H1 (cell line): ENCODE measurements around the gene HSPBAP1. TPM values are rescaled to one million over a fixed set of nuclear protein-coding genes. Genes with fewer than 3 reads are reported as not detected.

Experiments
- CTCF ChIA-PET: fragments of 300-600 bp; sonication (Branson Sonifier 250); formaldehyde crosslinking; loops from one replicate; lab custom pipeline; 2021; ENCODE audit not compliant: partially characterized antibody; lab: Charles Lee
- POLR2A ChIA-PET: fragments of 300-600 bp; sonication (Branson Sonifier 250); formaldehyde crosslinking; loops from one replicate; lab custom pipeline; 2021; ENCODE audit warnings: inconsistent platforms; ENCODE audit not compliant: partially characterized antibody; lab: Charles Lee
- DNase-seq, 2 experiments: peaks; one replicate each; pipeline versions ENCODE4 v3.0.0 to v3.0.0-alpha.2; 2010 to 2022; ENCODE audit warnings: low spot score in 2 of 2, low read depth in 1 of 2, mixed read lengths in 1 of 2
- FAIRE-seq: peaks from 2 replicates; lab custom pipeline; 2011; peaks lifted over from hg19 to GRCh38; lab: Jason Lieb, UNC
- H2AFZ ChIP-seq: 2 replicates; pipeline ENCODE4 v1.8.1; 2012; ENCODE audit warnings: low read length, inconsistent platforms
- H2AK5ac ChIP-seq: 2 replicates; pipeline ENCODE4 v1.6.1; 2013; ENCODE audit warnings: low read depth, low read length
- H2BK120ac ChIP-seq: replicated peaks from 2 replicates; pipeline ENCODE3; 2013; ENCODE audit warnings: low read depth, low read length, inconsistent platforms
- H2BK12ac ChIP-seq: 2 replicates; pipeline ENCODE4 v1.6.1; 2013; ENCODE audit warnings: low read depth, low read length
- H2BK15ac ChIP-seq: 2 replicates; pipeline ENCODE4 v1.6.1; 2013; ENCODE audit warnings: low read length
- H2BK20ac ChIP-seq: 2 replicates; pipeline ENCODE4 v1.6.1; 2013; ENCODE audit warnings: low read length
- H2BK5ac ChIP-seq: 2 replicates; pipeline ENCODE4 v1.6.1; 2013; ENCODE audit warnings: low read depth, low read length
- H3K14ac ChIP-seq: 2 replicates; pipeline ENCODE4 v1.6.1; 2013; ENCODE audit warnings: inconsistent platforms; ENCODE audit not compliant: insufficient read length
- H3K18ac ChIP-seq: 2 replicates; pipeline ENCODE4 v1.6.1; 2013; ENCODE audit warnings: low read length; ENCODE audit errors: extremely low read depth
- H3K23ac ChIP-seq: 2 replicates; pipeline ENCODE4 v1.6.1; 2013; ENCODE audit warnings: inconsistent platforms; ENCODE audit not compliant: insufficient read length
- H3K23me2 ChIP-seq: 2 replicates; pipeline ENCODE4 v1.6.1; 2013; ENCODE audit warnings: low read depth, low read length
- H3K27ac ChIP-seq: 2 replicates; pipeline ENCODE4 v1.6.1; 2011; ENCODE audit warnings: low read depth, low read length, inconsistent platforms
- H3K27me3 ChIP-seq, 4 experiments: replicated peaks in 1 of 4; 1 replicate in 1 of 4; 2 replicates in 3 of 4; pipeline versions ENCODE4 v1.6.1 to v1.8.1; 2011 to 2013; ENCODE audit warnings: low read length in 3 of 4, mild to moderate bottlenecking in 3 of 4, inconsistent platforms in 2 of 4, mixed read lengths in 2 of 4, moderate library complexity in 1 of 4; ENCODE audit not compliant: control insufficient read depth in 3 of 4, insufficient read depth in 3 of 4; ENCODE audit errors: extremely low read depth in 1 of 4
- H3K36me3 ChIP-seq, 4 experiments: 2 replicates each; pipeline versions ENCODE4 v1.6.1 to v1.8.1; 2011 to 2013; ENCODE audit warnings: mild to moderate bottlenecking in 4 of 4, low read length in 3 of 4, moderate library complexity in 2 of 4, control low read depth in 1 of 4, inconsistent platforms in 1 of 4; ENCODE audit not compliant: insufficient read depth in 4 of 4, control insufficient read depth in 2 of 4
- H3K4ac ChIP-seq: replicated peaks from 2 replicates; pipeline ENCODE3; 2013; ENCODE audit warnings: low read length, low read depth, mixed read lengths, inconsistent platforms; ENCODE audit not compliant: insufficient read length
- H3K4me1 ChIP-seq, 4 experiments: replicated peaks in 1 of 4; 1 replicate in 1 of 4; 2 replicates in 3 of 4; pipeline versions ENCODE4 v1.6.1 to v1.8.1; 2011 to 2013; ENCODE audit warnings: low read length in 3 of 4, inconsistent platforms in 2 of 4, mixed read lengths in 1 of 4; ENCODE audit not compliant: insufficient read depth in 4 of 4, control insufficient read depth in 3 of 4
- H3K4me2 ChIP-seq, 2 experiments: 2 replicates each; pipeline versions ENCODE4 v1.6.1 to v1.8.1; 2011 to 2013; ENCODE audit warnings: low read depth in 2 of 2, low read length in 2 of 2, control low read depth in 1 of 2, inconsistent platforms in 1 of 2, mild to moderate bottlenecking in 1 of 2; ENCODE audit not compliant: insufficient read depth in 1 of 2
- H3K4me3 ChIP-seq, 4 experiments: fragments of 200-600, 300-600 bp in 1 of 4; sonication (generic), shearing (Covaris generic), sonication (Bioruptor Twin) in 1 of 4; 2 replicates each; pipeline versions ENCODE4 v1.5.1 to v1.8.1; 2011 to 2016; ENCODE audit warnings: low read length in 4 of 4, low read depth in 3 of 4, control low read depth in 2 of 4, inconsistent platforms in 2 of 4, mild to moderate bottlenecking in 2 of 4, mixed read lengths in 1 of 4, moderate library complexity in 1 of 4; ENCODE audit not compliant: insufficient read depth in 2 of 4; ENCODE audit errors: extremely low read depth in 1 of 4
- H3K56ac ChIP-seq: replicated peaks from 2 replicates; pipeline ENCODE3; 2013; ENCODE audit warnings: low read depth, mild to moderate bottlenecking, mixed read lengths, low read length, inconsistent platforms; ENCODE audit not compliant: insufficient read length
- H3K79me1 ChIP-seq: 2 replicates; pipeline ENCODE4 v1.6.1; 2013; ENCODE audit warnings: low read depth, low read length, control low read depth
- H3K79me2 ChIP-seq, 2 experiments: 2 replicates each; pipeline versions ENCODE4 v1.6.1 to v1.8.1; 2012 to 2013; ENCODE audit warnings: low read length in 2 of 2, mild to moderate bottlenecking in 2 of 2, inconsistent platforms in 1 of 2; ENCODE audit not compliant: insufficient read depth in 2 of 2, control insufficient read depth in 1 of 2
- H3K9ac ChIP-seq, 4 experiments: replicated peaks in 1 of 4; 1 replicate in 1 of 4; 2 replicates in 3 of 4; pipeline versions ENCODE4 v1.6.1 to v1.8.1; 2011 to 2013; ENCODE audit warnings: low read depth in 3 of 4, low read length in 3 of 4, control low read depth in 2 of 4, mild to moderate bottlenecking in 2 of 4, moderate library complexity in 2 of 4, inconsistent platforms in 1 of 4; ENCODE audit errors: extremely low read depth in 1 of 4
- H3K9me3 ChIP-seq, 2 experiments: 2 replicates each; pipeline versions ENCODE4 v1.6.1 to v1.8.1; 2012 to 2013; ENCODE audit warnings: mild to moderate bottlenecking in 2 of 2, moderate library complexity in 2 of 2, control low read depth in 1 of 2, inconsistent platforms in 1 of 2, low read depth in 1 of 2, low read length in 1 of 2, mixed read lengths in 1 of 2; ENCODE audit not compliant: insufficient read depth in 2 of 2
- H4K20me1 ChIP-seq, 2 experiments: replicated peaks in 1 of 2; 2 replicates each; pipeline versions ENCODE3 to v1.8.1; 2011 to 2013; ENCODE audit warnings: inconsistent platforms in 2 of 2, low read length in 2 of 2, mild to moderate bottlenecking in 1 of 2; ENCODE audit not compliant: insufficient read depth in 2 of 2, control insufficient read depth in 1 of 2
- H4K5ac ChIP-seq: 2 replicates; pipeline ENCODE4 v1.6.1; 2013; ENCODE audit warnings: low read length, low read depth, mixed read lengths, inconsistent platforms; ENCODE audit not compliant: insufficient read length
- H4K8ac ChIP-seq: 2 replicates; pipeline ENCODE4 v1.8.0; 2013; ENCODE audit warnings: mild to moderate bottlenecking, moderate library complexity, low read length, inconsistent platforms; ENCODE audit not compliant: insufficient read depth; ENCODE audit errors: extremely low read depth
- H4K91ac ChIP-seq: replicated peaks from 2 replicates; pipeline ENCODE3; 2013; ENCODE audit warnings: low read length, mixed read lengths, inconsistent platforms; ENCODE audit not compliant: insufficient read length
- CHD1 ChIP-seq: IDR thresholded peaks from 2 replicates; pipeline ENCODE4 v1.6.1; 2012; ENCODE audit warnings: low read depth, low read length, improper control_type of control experiment
- EZH2 ChIP-seq: fragments of 200-600 bp; sonication (generic); IDR thresholded peaks from 2 replicates; pipeline ENCODE4 v1.7.1; 2012; ENCODE audit warnings: low read depth, mild to moderate bottlenecking, moderate library complexity, low read length, inconsistent platforms; ENCODE audit not compliant: severe bottlenecking
- GABPA ChIP-seq: IDR thresholded peaks from 2 replicates; pipeline ENCODE4 v1.6.1; 2011; ENCODE audit warnings: mild to moderate bottlenecking, low read length, moderate library complexity, borderline replicate concordance; ENCODE audit not compliant: insufficient read depth
- HDAC6 ChIP-seq: IDR thresholded peaks from one replicate; pipeline ENCODE4 v1.7.1; 2012; ENCODE audit warnings: low read depth, mild to moderate bottlenecking, inconsistent platforms, low read length, moderate library complexity
- JUND ChIP-seq: IDR thresholded peaks from 2 replicates; pipeline ENCODE4 v1.6.1; 2011; ENCODE audit warnings: mild to moderate bottlenecking, improper control_type of control experiment, low read length
- POLR2AphosphoS5 ChIP-seq: IDR thresholded peaks from 2 replicates; pipeline ENCODE4 v1.6.1; 2011; ENCODE audit warnings: low read depth, low read length
- POU5F1 ChIP-seq: IDR thresholded peaks from 2 replicates; pipeline ENCODE4 v1.6.1; 2011; ENCODE audit warnings: low read depth, mild to moderate bottlenecking, low read length, moderate library complexity
- RAD21 ChIP-seq, 2 experiments: IDR thresholded peaks in 1 of 2; conservative IDR thresholded peaks in 1 of 2; 2 replicates each; pipeline ENCODE4 v1.6.1; 2011; ENCODE audit warnings: low read depth in 2 of 2, low read length in 2 of 2, improper control_type of control experiment in 1 of 2, inconsistent platforms in 1 of 2, mild to moderate bottlenecking in 1 of 2, moderate library complexity in 1 of 2
- RNF2 ChIP-seq: fragments of 200-900, 300-1000 bp; sonication (generic); IDR thresholded peaks from 2 replicates; pipeline ENCODE4 v1.7.1; 2016; ENCODE audit warnings: borderline replicate concordance, low read depth, mild to moderate bottlenecking, antibody characterized with exemption, low read length; ENCODE audit not compliant: poor library complexity, severe bottlenecking; ENCODE audit errors: missing control alignments
- RXRA ChIP-seq: IDR thresholded peaks from 2 replicates; pipeline ENCODE4 v1.6.1; 2011; ENCODE audit warnings: low read depth, mild to moderate bottlenecking, low read length, moderate library complexity; ENCODE audit not compliant: insufficient read depth
- TAF1 ChIP-seq: IDR thresholded peaks from 2 replicates; pipeline ENCODE4 v1.6.1; 2011; ENCODE audit warnings: mild to moderate bottlenecking, low read depth, low read length
- TAF7 ChIP-seq: optimal IDR thresholded peaks from 2 replicates; pipeline ENCODE3; 2011; ENCODE audit warnings: low read depth, mild to moderate bottlenecking, inconsistent platforms, low read length, moderate library complexity, borderline replicate concordance
- TCF12 ChIP-seq: IDR thresholded peaks from 2 replicates; pipeline ENCODE4 v1.6.1; 2011; ENCODE audit warnings: low read depth, mild to moderate bottlenecking, low read length
- TEAD4 ChIP-seq: IDR thresholded peaks from 2 replicates; pipeline ENCODE4 v1.6.1; 2012; ENCODE audit warnings: low read depth, low read length, inconsistent platforms, mixed read lengths
- WGBS, 2 experiments: shearing (Covaris generic) in 1 of 2; methylation state at CpG; one replicate each; pipeline versions ENCODE4 v1.1.6 to v1.1.7; 2013 to 2015; ENCODE audit warnings: low lambda C conversion rate in 2 of 2, mixed read lengths in 2 of 2, inconsistent platforms in 1 of 2, low coverage in 1 of 2, missing lambda C conversion rate in 1 of 2; ENCODE audit not compliant: insufficient replicate concordance in 2 of 2, insufficient coverage in 1 of 2, insufficient read length in 1 of 2; ENCODE audit errors: extremely low coverage in 1 of 2, missing lambda C conversion rate in 1 of 2; 5-methylcytosine and 5-hydroxymethylcytosine counted together
- polyA plus RNA-seq, 7 experiments: library from polyadenylated mRNA; depleted of rRNA in 3 of 7; stranded (reverse) in 5 of 7; unstranded in 2 of 7; fragments of >200 nt in 5 of 7; fragments of 200-250 nt in 2 of 7; gene quantifications; 1 replicate in 5 of 7; 2 replicates in 1 of 7; 4 replicates in 1 of 7; pipeline versions ENCODE4 v1.2.1 to v1.2.3, GENCODE V29; 2011 to 2013; ENCODE audit warnings: missing spikeins in 2 of 7, mixed read lengths in 2 of 7
- total RNA-seq: library from RNA; stranded (reverse); fragmentation: NEBNext Ultra II Directional; extraction: Animal tissue kit (Norgen Biotek cat#: 25700); gene quantifications from 2 replicates; pipeline ENCODE4 v1.2.1, GENCODE V29; 2021

HSPBAP1 gene
- total and polyA plus RNA-seq, 2 of the 8 experiments (the other 6 are each of a cell fraction or from before 2014, with no cell fraction given), result 7.5 to 8.3 TPM

- Histone ChIP-seq H3K27ac (no peak overlapping the region), H3K79me1 (no peaks in the 10 kb centered on the region), H2BK12ac (no peak overlapping the region), H3K4me2 (no peak overlapping the region), H3K56ac (no peak overlapping the region), H2BK120ac (no peak overlapping the region), H2BK5ac (no peak overlapping the region), H3K4me1 (peaks cover 0 to 2% (median 0%) of the 10 kb centered on the region in 4 experiments; a peak in 2 of 7 replicates), H3K36me3 (0 out of 8 replicates have a peak, but pooled peaks cover 0 to 2% (median 0%) of the 10 kb centered on the region in 4 experiments), H3K9ac (no peak overlapping the region), H3K14ac (no peak overlapping the region), H3K9me3 (no peaks in the 10 kb centered on the region), H3K23me2 (no peaks in the 10 kb centered on the region), H3K4ac (no peak overlapping the region), H3K79me2 (no peaks in the 10 kb centered on the region), H4K5ac (no peak overlapping the region), H4K20me1 (peaks cover 0 to 2% of the 10 kb centered on the region in 2 experiments), H3K27me3 (no peaks in the 10 kb centered on the region), H2BK15ac (no peak overlapping the region), H2BK20ac (no peak overlapping the region), H2AFZ (no peak overlapping the region), H4K8ac (no peak overlapping the region), H4K91ac (no peak overlapping the region), H3K23ac (no peak overlapping the region), H3K4me3 (no peak overlapping the region), H2AK5ac (no peak overlapping the region), H3K18ac (no peak overlapping the region)
- ChIA-PET POLR2A (interaction anchor here (1.3 kb wide), 1 partner anchor 9 kb away, joined by 3 read pairs; no protein-coding TSS in a partner anchor), CTCF (interaction anchor here (0.6 to 1.7 kb wide), 2 partner anchors 11 to 151 kb away, joined by 3 to 4 read pairs; no protein-coding TSS in a partner anchor)
- WGBS, 2 experiments, result 93% methylated on average over 3 of the region's 3 CpGs; no CpG with 5 or more reads in 1 of the 2 experiments
- no peak for DNase-seq
- no peak for FAIRE-seq
- TF ChIP-seq RNF2 (no peak), TAF1 (no peak), RXRA (no peak), TEAD4 (no peak), TAF7 (no peak), POLR2AphosphoS5 (no peak), JUND (no peak), EZH2 (no peak), TCF12 (no peak), CHD1 (no peak), RAD21 (IDR thresholded peaks at IDR 0.05 in 1 of 2, conservative IDR thresholded peaks at IDR 0.05 in 1 of 2; ENCODE audit: low read depth in 2 of 2, low read length in 2 of 2) (no peak), POU5F1 (no peak), HDAC6 (no peak), GABPA (no peak)
Observed at GRCh38 chr3:122766430-122766829, 27.2 kb downstream of the HSPBAP1 start.
